Activated CD4-positive, CD25-positive, alpha-beta regulatory T cell treated with anti-CD3 and anti-CD28 coated beads, Interleukin-2, amount 50 U/mL, for 16 hours (primary cell): ENCODE data around the gene ASPN.

Experiments used
- DNase-seq: peaks from one replicate; pipeline ENCODE4 v3.0.0-alpha.2; 2020; ENCODE audit warnings: low read depth, low spot score

Gene ASPN

DNA sequence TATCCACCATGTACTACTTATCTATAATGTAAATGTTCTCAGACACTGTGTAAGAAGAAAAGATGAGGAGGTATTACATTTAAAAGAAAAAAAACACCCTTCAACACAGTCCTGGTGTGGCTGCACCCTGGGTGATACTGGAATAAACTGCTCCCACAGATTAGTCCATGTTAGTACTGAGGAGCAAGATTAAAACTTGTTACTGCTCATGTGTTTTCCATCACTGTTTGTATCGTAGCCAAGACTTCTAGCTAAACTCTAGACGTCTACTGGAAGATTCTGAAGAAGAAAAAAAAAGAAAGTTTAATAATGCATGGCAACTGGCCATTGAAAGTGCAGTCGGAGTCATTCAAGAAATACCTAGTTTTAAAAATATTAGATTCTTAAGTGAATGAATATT is at the start of gene ASPN:
ASPN (minus strand) TSS at position 178 of the 400 bp plus-strand sequence.
- DNase-seq: no peak

DNA sequence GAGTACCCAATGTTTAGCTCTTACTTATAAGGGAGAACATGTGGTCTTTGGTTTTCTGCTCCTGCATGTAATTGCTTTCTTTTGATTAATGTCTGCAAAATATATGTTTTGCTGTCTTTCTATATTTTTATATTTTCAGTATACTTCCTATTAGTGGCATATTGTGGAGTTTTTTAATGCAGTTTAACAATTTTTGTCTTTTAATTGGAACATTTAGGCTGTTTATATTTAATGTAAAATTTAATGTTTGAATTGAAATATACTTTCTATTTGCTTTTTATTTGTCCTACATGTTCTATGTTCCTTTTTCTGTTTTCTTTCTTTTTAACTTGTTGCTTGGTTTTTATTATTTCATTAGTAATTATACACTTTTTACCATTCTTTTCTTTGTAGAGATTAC is 48.6 kb upstream of the ASPN start:
- no peak for DNase-seq

DNA sequence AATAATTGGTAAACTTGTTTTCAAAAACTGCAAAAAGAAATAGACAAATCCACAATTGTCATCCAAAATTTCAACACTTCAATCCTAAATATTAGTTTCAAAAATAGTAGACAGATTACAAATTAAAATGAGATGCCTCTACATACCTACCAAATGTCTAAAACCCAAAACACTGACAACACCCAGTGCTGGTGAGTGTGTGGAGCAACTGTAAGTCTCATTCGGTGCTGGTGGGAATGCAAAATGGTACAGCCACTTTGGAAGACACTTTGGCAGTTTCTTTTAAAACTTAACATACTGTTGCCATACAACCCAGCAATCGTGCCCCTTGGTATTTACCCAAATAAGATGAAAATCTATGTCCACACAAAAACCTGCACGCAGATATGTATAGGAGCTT is 46.8 kb upstream of the ASPN start:
- no peak for DNase-seq

- DNase-seq: no peak
Measured at GRCh38 chr9:92528522-92528849, 46.2 kb upstream of the ASPN start.

- no peak for DNase-seq
Measured at GRCh38 chr9:92527832-92528521, 45.7 kb upstream of the ASPN start.

- DNase-seq: no peak
Measured at GRCh38 chr9:92527291-92527828, 45.1 kb upstream of the ASPN start.

- DNase-seq: no peak
Measured at GRCh38 chr9:92525306-92525705, 43.0 kb upstream of the ASPN start.

- no peak for DNase-seq
Measured at GRCh38 chr9:92524881-92525280, 42.6 kb upstream of the ASPN start.

DNA sequence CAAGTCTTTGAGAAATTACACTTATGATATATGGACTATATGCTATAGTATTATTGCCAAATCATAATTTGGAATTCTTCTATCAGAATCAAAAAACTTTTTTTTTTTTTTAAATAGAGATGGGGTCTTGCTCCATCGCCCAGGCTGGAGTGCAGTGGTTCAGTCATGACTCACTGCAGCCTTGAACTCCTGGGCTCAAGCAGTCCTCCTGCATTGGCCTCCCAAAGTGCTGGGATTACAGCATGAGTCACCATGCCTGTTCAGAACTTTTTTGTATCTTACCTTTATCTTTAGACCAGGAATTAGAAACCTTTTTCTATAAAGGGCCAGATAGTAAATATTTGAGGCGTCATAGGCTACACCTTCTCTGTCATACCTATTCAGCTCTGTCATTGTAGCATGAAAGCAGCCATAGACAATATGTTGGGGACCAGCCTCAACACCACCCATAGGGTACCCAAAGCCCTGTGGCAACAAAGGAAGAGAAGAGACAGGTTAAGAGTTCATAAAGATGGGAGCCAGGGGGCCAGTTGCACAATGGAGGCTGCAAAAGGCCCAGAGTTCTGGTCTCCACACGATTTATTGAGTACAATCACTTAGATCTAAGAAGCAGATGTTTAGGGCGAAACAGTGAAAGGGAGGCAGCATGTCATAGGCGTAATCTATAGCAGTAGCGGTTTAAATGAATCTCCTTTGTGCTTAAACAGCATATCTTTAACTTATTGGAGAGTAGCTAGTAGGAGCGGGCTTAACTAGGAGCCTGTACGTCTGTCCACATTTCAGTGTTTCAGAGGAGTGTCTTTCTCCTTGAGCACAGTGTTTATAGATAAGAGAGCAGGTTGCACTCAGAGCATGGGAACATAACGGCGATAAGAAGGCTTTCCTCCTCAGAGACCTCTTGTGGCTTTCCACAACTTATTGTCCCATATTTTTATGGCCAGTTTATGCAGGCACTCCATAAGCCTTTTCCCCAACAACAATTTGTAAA is 41.0 kb upstream of the ASPN start:
- no peak for DNase-seq

DNA sequence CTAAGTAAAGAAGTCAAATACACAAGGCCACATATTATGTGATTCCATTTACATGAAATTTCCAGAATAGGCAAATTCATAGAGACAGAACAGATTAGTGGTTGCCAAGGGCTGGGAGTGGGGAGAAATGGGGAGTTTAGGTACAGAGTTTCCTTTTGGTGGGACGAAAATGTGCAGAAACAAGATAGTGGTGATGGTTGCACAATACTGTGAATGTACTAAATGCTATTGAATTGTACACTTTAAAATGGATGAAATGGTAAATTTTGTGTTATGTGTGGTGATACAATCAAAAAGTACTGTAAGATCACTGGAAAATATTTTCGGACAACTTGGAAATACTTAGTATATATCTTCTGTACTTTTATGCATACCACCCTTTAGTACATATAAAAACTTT is 38.5 kb upstream of the ASPN start:
- DNase-seq: no peak

GRCh38 chr9:92518199-92518598 is 35.9 kb upstream of the ASPN start:
- no peak for DNase-seq

- DNase-seq: no peak
Measured at GRCh38 chr9:92517046-92517445, 34.7 kb upstream of the ASPN start.

- DNase-seq: no peak
Measured at GRCh38 chr9:92516521-92516920, 34.2 kb upstream of the ASPN start.

GRCh38 chr9:92514635-92515034 is 32.3 kb upstream of the ASPN start:
- DNase-seq: no peak

DNA sequence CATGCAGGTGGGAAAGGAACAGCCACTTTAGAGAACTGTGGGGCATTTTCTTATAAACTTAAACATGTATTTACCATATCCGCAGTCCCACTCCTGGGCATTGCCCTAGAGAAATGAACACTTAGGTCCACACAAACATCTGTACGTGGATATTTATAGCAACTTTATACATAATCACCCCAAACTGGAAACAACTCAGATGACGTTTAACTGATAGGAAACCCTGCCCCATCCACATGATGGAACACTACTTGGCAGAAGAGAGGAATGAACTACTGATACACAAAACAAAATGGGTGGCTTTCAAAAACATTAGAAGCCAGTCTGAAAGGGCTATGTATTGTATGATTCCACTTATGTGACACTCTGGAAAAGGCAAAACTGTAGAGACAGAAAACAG is 31.0 kb upstream of the ASPN start:
- no peak for DNase-seq

DNA sequence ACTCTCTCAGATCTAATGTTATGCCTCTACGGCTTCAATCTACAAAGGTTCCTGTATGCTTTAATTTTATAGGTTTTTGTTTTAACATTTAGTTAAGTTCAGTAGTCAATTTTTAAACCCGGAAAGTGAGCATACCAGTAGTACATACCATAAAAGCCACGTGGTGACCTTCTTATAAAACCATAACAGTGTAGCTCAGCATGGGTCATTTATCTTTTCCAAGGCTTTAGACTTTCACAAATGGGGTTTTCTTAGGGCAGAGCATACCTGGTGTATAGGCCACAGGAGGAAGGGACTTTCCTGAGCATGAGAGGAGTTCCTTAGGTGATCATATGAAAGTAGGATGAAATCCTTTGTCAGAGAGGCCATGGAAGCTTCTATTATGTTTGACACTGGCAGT is 30.3 kb upstream of the ASPN start:
- no peak for DNase-seq

DNA sequence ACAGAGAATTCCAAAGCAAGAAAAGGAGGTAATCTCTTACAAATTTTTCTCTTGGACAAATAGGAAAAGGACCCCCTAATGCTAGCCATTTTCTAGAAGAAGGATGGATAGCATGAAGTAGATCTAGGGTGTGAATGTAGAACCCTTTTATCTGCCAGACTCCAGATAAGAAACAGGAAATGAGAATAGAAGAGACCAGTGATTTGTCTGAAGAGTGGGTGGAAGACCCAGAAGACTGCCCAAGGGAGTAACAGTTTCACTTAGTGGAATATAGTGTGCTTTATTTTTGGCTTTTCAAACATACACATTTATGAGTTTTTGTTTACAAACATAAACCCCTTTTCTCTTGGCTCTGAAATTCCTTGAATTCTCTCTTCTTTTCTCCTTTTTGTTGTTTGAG is 28.4 kb upstream of the ASPN start:
- DNase-seq: no peak

- no peak for DNase-seq
Measured at GRCh38 chr9:92509050-92509449, 26.7 kb upstream of the ASPN start.

- DNase-seq: no peak
Measured at GRCh38 chr9:92508018-92508820, 25.9 kb upstream of the ASPN start.

DNA sequence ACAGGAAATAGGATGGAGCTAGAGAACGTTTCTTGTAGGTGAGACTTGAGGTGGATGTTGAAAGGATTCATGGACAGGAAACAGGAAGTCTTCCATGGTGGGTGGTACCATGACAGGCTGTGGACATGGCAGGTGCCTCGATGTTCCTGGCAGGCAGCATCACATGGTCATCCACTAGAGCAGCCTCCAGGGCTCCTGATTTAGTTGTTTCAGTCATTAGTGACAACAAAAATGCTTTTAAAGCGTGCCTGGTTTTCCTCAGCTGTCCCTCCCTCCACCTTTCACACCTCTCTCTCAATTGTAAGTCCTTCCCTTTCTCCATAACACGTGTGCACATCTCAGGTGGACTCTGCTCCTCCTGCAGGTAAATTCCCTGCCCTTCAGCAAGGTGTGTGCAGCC is 25.2 kb upstream of the ASPN start:
- DNase-seq: no peak

GRCh38 chr9:92507005-92507404 is 24.7 kb upstream of the ASPN start:
- DNase-seq: no peak
